Measurements from ENCODE around the gene LCAT.

DNA sequence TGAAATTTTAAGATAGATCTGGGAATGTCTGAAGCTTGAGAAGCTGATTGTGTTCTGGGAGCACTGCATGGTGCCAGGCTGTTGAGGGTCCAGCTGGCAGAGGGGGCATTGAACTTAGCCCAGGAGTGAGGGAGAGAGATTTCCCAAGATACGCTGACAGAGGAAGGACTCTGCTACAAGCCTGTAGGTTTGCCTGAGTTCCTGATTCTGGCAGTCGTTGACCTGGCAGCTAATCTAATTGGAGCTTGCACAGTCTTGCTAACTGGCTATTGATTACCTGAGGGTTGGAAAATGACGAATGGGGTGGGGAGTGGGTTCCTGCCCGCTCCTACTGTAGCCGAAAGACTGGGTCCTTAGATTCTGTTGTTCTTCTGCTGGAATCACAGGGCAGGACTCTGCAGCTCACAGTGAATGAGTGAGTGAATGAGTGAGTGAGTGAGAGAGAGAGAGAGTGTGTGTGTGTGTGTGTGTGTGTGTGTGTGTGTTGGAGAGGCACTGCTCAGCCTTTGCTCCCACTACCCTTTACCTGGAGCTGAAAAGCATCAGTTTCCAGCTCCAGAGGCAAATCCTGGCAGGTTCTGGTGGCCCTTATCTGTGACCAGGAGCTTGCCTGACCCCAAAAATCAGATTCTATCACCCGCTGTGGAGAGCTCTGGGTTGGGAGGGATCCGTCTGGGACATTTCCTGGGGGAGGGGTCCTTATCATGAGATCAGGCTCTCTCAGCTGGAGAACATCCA, 29.0 kb downstream of the LCAT start:
- TF ChIP-seq POLR2A (IDR thresholded peaks at IDR 0.05) (no peak), POLR2AphosphoS5 (IDR thresholded peaks at IDR 0.05) (no peak)
- TF ChIP-seq, protein P1, sequence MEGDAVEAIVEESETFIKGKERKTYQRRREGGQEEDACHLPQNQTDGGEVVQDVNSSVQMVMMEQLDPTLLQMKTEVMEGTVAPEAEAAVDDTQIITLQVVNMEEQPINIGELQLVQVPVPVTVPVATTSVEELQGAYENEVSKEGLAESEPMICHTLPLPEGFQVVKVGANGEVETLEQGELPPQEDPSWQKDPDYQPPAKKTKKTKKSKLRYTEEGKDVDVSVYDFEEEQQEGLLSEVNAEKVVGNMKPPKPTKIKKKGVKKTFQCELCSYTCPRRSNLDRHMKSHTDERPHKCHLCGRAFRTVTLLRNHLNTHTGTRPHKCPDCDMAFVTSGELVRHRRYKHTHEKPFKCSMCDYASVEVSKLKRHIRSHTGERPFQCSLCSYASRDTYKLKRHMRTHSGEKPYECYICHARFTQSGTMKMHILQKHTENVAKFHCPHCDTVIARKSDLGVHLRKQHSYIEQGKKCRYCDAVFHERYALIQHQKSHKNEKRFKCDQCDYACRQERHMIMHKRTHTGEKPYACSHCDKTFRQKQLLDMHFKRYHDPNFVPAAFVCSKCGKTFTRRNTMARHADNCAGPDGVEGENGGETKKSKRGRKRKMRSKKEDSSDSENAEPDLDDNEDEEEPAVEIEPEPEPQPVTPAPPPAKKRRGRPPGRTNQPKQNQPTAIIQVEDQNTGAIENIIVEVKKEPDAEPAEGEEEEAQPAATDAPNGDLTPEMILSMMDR (IDR thresholded peaks at IDR 0.05), result no peak

All from stomach (tissue), 4 donors.